Uterus (tissue), 4 donors: ENCODE measurements around the gene SOX4. TPM values are rescaled to one million over a fixed set of nuclear protein-coding genes. Genes with fewer than 3 reads are reported as not detected.

ENCODE experiments used
- DNase-seq, 2 donors: peaks; one replicate each; pipeline ENCODE4 v3.0.0-alpha.2; 2019 to 2020
- H3K27ac ChIP-seq, 2 donors: fragments of 200-600 bp; sonication (generic); 1 replicate in 1 of 2; 2 replicates in 1 of 2; pipeline ENCODE4 v1.5.1; 2016 to 2018
- H3K27me3 ChIP-seq, 2 donors: fragments of 200-600 bp; sonication (generic); one replicate each; pipeline ENCODE4 v1.5.1; 2018 to 2019; ENCODE audit warnings: control low read depth in 1 of 2
- H3K36me3 ChIP-seq, 2 donors: fragments of 200-600 bp; sonication (generic); one replicate each; pipeline ENCODE4 v1.5.1; 2019; ENCODE audit warnings: control low read depth in 1 of 2
- H3K4me1 ChIP-seq, 2 donors: fragments of 200-600 bp; sonication (generic); one replicate each; pipeline ENCODE4 v1.5.1; 2018 to 2019; ENCODE audit warnings: control low read depth in 1 of 2
- H3K4me3 ChIP-seq, 2 donors: fragments of 200-600 bp; sonication (generic); 1 replicate in 1 of 2; 2 replicates in 1 of 2; pipeline ENCODE4 v1.5.1; 2018 to 2019; ENCODE audit warnings: mild to moderate bottlenecking in 1 of 2
- H3K9me3 ChIP-seq, 2 donors: fragments of 200-600 bp; sonication (generic); one replicate each; pipeline ENCODE4 v1.5.1; 2019; ENCODE audit warnings: control low read depth in 1 of 2
- POLR2A ChIP-seq, 2 donors: fragments of 450-650 bp; IDR thresholded peaks; one replicate each; pipeline ENCODE4 v1.6.1; 2016; ENCODE audit warnings: antibody characterized with exemption in 2 of 2, mild to moderate bottlenecking in 1 of 2, moderate library complexity in 1 of 2
- intact Hi-C: fragments of 100-400 bp; cut with DNase I; formaldehyde crosslinking; loops from one replicate; pipeline ENCODE4 v1.15.1; 2023; ENCODE audit warnings: low total_unique reads
- small RNA-seq: library from RNA; depleted of rRNA; stranded (forward); fragments of <200 nt; gene quantifications from one replicate; pipeline ENCODE3, GENCODE V24; 2016
- total RNA-seq, 4 donors: library from RNA; depleted of rRNA in 3 of 4; stranded (reverse); fragments of >200 nt in 3 of 4; gene quantifications; one replicate each; pipeline versions ENCODE4 v1.1.0 to v1.2.4, GENCODE V29; 2014 to 2023
- TF ChIP-seq, protein P1 (sequence below), 4 experiments: fragments of 200-600 bp in 2 of 4; fragments of 450-650 bp in 2 of 4; sonication (generic) in 2 of 4; IDR thresholded peaks; one replicate each; pipeline ENCODE4 v1.5.1; 2016 to 2019; ENCODE audit warnings: antibody characterized with exemption in 4 of 4, mild to moderate bottlenecking in 2 of 4, moderate library complexity in 1 of 4
- donor health status: DM: yes; HTN: yes; CAD: no.

The SOX4 gene
- total RNA-seq, 4 donors from 2014 or later, result 5.9 to 103 (median 18.1) TPM

DNA sequence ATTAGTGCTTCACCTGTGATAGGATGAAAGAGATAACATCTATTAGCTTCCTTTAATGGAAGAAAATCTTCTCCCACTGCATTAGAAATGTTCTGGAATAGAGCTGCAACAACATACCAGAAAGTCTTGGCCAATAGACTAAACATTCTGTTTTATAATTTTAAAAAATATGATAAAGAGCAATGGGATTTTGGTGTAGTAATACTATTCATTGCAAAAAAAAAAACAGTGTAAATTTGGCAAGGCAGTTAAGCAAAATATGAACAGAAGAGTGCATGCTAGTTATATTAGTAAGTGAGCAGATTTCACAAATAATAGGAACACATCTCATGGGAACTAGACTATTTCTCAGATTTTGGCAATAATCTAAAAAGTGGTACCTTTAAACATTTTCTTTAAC, 43.3 kb downstream of the SOX4 start:
- TF ChIP-seq, protein P1, sequence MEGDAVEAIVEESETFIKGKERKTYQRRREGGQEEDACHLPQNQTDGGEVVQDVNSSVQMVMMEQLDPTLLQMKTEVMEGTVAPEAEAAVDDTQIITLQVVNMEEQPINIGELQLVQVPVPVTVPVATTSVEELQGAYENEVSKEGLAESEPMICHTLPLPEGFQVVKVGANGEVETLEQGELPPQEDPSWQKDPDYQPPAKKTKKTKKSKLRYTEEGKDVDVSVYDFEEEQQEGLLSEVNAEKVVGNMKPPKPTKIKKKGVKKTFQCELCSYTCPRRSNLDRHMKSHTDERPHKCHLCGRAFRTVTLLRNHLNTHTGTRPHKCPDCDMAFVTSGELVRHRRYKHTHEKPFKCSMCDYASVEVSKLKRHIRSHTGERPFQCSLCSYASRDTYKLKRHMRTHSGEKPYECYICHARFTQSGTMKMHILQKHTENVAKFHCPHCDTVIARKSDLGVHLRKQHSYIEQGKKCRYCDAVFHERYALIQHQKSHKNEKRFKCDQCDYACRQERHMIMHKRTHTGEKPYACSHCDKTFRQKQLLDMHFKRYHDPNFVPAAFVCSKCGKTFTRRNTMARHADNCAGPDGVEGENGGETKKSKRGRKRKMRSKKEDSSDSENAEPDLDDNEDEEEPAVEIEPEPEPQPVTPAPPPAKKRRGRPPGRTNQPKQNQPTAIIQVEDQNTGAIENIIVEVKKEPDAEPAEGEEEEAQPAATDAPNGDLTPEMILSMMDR (IDR thresholded peaks at IDR 0.05), result no peak
- TF ChIP-seq POLR2A (IDR thresholded peaks at IDR 0.05), result no peak
- no peak for DNase-seq
- no peaks in the 10 kb centered on the region for H3K27me3 ChIP-seq
- intact Hi-C loops, result no loop called here
- no peaks in the 10 kb centered on the region for H3K4me1 ChIP-seq
- no peak overlapping the region for H3K4me3 ChIP-seq
- H3K9me3 ChIP-seq, result no peaks in the 10 kb centered on the region
- no peaks in the 10 kb centered on the region for H3K36me3 ChIP-seq
- H3K27ac ChIP-seq, result no peak overlapping the region

DNA sequence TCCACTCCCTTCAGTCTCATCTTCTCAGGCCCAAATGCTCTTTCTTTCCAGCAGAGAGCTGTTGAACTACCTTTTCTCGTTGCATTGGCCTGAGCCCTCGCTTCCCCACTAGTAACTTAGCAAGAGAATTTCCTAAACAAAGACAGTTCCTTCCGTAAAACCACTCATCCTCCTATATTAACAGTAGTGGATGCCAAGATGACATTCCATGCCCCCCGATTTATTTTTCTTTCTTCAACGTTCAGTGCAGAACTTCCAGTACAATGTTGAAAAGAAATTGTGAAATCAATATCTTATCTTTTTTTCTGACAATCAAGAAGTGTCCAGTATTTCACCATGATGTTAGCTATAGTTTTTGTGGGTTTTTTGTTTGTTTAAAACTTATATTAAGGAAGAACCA, 45.8 kb downstream of the SOX4 start:
- no peaks in the 10 kb centered on the region for H3K9me3 ChIP-seq

More for the DNA sequence above, 45.8 kb downstream of the SOX4 start:
- no peaks in the 10 kb centered on the region for H3K36me3 ChIP-seq
- no peak for TF ChIP-seq POLR2A (IDR thresholded peaks at IDR 0.05)
- TF ChIP-seq, protein P1 (IDR thresholded peaks at IDR 0.05), result no peak
- no peak overlapping the region for H3K4me3 ChIP-seq
- DNase-seq, result no peak
- no peaks in the 10 kb centered on the region for H3K27me3 ChIP-seq
- intact Hi-C loops, result no loop called here
- no peak overlapping the region for H3K27ac ChIP-seq
- H3K4me1 ChIP-seq, result no peaks in the 10 kb centered on the region

Small RNAs within 50 kb of the gene (small RNA-seq; reads per million reads assigned to genes)
- not detected for gene BOLA2P3
